HG03565 (cell line): ENCODE measurements around the gene TRMT10C.
"Not testable (repeated sequence)": the region's sequence is repeated elsewhere in the genome, so short reads cannot be mapped to it uniquely, and the experiment has no call there.

Source experiments
- ATAC-seq: cut with Tn5 transposase; IDR thresholded peaks from one replicate; pipeline ENCODE4 v1.9.1; 2021; ENCODE audit warnings: mild to moderate bottlenecking, moderate library complexity; ENCODE audit not compliant: unreplicated experiment

TRMT10C gene

DNA sequence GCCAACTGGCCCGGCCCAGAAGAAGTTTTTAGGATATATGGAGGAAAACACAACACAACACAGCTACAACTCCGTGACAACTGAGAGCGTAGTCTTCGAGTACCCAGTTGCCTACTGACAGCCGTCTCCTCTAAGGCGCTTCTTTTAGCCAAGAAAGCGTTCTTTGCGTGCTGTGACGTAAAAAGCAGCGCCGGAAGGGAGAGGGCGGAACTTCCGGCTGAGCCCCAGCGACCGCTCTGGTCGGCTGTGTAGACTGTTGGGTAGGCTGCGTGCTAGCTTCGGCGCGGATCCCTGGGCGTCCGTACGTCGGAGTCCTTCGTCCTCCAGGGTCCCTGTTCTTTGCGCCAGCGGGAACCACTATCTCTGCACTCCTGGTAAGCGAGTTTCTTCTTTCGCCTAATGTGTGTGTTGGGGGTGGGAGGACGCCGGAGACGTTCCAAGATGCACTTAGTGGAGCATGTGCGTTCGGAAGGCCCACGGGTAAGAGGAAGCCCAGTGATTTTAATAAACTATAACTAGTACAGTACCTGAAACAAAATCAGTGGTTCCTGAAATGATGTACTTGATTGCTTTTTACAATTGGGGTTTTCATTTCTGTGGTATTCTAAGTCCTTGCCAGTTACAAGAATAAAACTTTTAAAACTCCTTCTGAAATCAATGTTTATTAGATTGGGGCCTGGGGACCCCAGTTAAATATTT lies at the start of gene TRMT10C:
TRMT10C (plus strand) TSS at position 239 of the 699 bp plus-strand sequence. CDS start 2,914 bp downstream, outside the sequence.
- ATAC-seq = peak; percentile 99

DNA sequence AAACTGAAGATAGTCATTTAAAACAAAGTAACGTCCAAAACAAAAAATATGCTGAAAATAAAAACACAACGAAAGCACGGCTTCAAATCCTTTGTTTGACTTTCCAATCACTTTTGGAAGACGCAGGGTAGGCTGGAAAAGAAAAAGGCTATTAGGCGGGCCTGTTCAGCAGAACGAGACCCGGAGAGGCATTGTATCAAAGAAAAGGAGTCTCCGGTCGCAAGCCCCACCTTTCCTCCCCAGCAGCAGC lies 49.3 kb upstream of the TRMT10C start:
- ATAC-seq = no peak

DNA sequence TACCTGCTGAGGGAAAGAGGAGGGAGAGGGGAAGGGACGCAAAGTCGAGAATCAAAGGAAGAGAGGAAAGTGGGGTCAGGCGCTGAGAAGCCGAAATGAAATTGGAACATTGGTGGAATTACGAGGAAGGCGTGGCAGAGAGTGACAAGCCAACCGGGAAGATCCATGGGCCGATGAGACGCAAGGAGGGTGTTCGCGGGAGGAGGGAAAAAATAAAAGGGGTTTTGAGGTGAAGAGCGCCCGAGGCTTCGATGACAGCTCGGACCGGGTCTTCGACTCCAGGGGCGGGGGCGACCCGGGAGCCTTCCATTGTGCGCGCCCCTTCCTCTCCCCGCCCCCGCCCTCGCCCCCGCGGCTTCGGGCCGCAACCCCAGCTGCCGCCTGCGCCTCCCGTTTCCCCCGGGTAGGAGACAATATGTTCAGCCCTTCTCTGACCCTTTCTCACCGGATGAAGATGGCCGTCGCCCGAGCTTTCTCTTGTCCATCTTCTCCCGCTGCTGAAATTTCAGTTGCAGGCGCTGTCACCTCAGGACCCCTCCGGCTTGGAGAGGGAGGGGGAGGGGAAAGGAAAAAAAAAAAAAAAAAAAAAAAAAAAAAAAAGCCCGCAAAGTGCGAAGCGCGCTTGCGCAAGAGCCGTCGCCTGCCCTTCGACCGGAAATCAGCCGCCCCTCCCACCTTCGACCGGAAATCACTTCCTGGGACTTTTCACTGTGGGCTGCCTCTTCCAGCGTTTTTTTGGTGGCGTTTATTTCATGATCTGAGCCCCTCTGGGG lies 48.8 kb upstream of the TRMT10C start, which contains the start of gene SENP7:
SENP7 (minus strand) TSS at position 567 of the 773 bp plus-strand sequence; CDS start at position 485, 82 bp downstream.
- ATAC-seq = no peak

DNA sequence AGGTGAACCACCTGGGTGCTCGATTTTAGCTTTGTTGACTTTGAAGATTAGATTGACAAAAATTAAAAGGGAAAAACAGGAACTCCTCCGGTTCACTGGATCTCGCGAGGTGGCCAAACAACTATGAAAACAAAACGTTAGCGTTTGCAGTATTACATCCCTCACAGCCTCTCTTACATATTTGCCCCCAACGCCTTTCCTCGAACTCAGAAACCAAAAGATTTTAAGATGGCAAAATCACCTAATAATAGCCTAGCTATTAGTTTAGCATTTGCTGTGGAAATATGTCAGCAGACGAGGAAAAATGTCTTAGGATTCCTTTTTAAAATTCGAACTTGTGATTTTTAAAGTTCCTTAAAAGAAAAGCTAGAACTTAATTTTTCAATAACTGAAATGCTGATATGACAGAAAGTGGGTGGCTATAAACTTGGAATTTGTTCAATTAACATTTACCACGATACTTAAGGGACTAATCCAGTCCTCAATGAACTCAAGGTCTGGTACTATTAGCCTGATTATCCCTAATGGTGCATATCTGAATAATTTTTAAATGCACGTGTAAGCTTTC lies 48.2 kb upstream of the TRMT10C start:
- no peak for ATAC-seq

DNA sequence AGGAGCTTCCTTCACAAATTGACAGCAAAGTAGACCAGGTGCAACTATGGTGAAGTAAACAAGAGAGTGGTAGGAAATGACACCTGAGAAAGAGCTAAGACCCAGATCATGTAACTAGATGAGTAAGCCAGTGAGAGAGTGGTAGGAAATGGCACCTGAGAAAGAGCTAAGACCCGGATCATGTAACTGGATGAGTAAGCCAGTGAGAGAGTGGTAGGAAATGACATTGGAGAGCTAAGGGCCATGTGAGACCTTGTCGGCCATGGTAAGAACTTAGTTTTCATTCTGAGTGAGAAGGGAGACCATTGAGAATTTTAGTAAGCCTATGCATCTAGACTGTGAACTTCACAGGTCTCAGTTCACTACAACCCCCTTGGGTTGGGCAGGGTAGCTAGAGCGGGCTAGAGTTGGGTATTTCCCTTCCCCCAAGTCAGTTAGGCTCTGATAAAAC lies 43.2 kb upstream of the TRMT10C start:
- peak; percentile 99 for ATAC-seq

DNA sequence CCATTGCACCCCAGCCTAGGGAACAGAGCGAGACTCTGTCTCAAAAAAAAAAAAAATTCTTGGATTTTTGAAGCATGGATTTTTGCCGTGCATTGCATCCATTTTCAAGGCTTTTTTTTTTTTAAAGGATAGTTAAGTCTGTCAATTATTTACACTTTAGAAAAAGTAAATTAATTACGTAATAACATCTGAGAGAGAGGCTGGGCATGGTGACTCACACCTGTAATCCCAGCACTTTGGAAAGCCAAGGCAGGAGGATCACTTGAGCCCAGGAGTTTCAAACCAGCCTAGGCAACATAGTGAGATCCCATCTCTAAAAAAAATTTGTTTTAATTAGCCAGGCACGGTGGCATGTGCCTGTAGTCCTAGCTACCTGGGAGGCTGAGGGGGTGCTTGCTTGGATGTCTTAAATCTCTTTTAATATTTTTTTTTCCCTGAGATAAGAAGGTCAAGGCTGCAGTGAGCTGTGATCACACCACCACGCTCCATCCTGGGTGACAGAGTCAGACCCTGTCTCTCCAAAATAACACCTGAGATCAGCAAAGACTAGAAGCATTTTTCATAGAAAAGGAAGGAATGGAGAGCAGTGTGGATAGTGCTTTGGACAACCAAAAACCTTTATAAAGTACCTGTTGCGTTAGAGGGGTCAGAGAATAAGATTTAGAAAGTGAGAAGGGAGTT lies 41.8 kb upstream of the TRMT10C start:
- ATAC-seq = no peak

DNA sequence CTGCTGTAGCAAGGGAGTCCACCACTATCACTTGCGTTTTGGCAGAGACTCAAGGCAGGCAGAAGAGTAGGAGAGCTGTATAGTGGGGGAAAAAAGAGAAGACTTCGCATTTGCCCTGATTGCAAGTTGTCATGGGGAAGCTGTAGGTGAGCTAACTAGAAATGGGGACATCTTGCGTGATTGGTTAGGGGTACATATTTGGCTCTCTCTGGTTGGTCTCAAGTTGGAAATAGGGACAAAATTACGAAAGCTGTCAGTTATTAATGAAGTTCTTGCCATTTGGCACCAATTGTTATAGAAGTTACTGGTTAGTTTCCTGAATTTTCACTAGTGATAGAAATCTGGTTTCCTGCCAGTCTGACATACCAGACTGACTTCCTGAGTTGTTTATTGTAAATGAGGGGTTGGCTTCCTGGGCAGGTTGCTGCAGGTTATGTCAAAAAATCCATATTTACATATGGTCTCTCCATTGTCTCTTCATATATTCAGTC lies 40.4 kb upstream of the TRMT10C start:
- no peak for ATAC-seq

DNA sequence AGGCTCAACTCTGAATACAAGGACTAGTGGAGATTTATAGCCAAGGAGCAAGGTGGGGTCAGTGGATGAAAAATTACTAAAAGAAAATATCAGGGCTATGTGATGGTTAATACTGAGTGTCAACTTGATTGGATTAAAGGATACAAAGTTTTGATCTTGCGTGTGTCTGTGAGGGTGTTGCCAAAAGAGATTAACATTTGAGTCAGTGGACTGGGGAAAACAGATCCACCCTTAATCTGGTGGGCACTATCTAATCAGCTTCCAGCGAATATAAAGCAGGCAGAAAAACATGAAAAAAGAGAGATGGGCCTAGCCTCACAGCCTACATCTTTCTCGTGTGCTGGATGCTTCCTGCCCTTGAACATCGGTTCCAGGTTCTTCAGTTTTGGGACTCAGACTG lies 34.2 kb upstream of the TRMT10C start:
- no peak for ATAC-seq

DNA sequence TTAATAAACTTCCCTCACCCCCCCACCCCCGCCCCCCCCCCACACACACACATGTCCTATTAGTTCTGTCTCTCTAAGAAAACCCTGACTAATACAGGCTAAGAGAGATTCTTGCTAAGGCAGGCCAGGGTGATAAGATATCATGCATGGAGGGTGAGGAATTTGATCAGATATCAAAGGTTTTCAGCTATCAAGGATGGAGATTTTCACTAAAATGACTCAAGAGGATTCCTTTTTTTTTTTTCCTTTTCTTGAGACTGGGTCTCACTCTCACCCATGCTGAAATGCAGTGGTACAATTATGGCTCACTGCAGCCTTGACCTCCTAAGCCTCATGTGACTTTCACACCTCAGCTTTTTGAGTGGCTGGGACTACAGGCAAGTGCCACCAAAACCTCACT lies 33.8 kb upstream of the TRMT10C start:
- no peak for ATAC-seq

DNA sequence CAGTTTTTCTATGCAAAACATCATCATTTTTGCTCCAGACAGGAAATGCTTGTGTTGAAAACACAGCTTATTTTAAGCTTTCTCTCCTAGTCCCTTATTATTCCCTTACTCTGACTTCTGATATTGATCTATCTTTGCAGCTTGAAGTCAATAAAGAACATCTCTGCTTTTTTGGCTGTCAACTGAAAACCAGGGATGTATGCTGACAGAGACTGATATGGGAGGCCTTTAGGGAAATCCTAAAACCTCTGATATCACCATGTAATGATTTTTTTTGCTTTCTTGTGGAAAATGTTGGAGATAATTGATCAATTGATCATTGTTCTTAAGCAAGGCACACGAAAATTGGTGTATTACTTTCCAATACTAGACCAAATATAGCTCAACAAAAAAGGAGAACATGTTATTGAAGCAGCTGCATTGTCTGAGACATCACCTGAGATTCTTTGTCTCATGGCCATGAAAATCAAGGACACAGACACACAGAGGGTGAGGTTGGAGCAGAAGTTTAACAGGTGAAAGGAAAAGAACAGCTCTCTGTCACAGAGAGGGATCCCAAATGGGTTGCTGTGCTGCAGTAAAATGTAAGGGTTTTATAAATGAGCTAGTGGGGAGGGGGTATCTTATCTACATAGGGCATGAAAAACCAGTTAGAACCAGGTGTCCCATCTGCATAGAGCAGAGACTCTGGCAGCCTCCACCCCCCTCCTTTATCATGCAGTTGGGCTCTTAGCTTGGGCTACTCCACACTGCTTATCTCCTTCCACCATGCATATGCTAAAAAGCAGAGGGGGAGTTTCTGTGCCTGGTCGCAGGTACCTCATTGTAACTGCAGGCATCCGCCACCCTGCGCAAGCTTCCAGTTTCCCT lies 31.6 kb upstream of the TRMT10C start:
- ATAC-seq = no peak

DNA sequence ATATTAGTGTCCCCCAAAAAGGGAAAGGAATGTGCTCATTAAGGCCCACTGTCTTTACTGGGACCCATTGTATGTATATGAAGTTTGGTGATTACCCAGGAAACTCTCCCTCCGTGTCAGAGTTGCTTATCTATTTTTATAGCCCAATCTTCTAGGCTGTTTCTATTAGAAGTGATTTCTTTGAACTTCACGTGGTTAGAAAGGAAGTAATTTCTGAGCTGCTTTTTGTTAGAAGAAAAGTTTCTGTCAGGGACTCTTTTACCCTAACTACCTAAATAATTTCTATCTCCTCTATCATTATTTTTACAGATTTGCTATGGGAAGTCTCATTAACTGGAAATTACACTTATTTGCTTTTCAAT lies 31.0 kb upstream of the TRMT10C start:
- ATAC-seq = no peak

DNA sequence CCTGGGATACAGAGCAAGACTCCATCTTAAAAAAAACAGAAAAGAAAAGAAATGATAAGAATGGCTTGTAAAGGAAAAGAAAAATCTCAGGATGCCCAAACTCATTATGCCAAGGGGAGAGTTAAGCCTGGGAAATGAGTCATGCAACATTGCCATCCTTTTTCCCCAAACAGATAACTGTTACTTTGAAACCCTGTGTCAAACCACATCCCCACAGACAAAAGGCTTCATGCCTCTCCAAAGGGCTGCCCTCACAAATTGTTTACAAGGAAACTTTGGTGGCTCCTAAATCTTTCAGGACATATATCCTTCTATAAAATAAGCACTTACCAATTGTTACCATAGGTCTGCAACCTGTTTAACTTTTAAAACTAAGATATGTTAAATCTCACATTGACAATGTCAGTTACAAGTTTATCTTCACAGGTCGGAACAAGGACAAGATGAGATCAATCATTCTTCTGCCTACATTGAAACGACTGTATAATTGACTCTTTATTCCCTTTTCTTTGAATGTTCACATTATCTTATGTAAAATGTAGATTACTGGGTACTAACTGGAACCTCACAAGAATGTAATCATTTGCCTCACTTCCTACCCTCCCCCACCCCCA lies 30.1 kb upstream of the TRMT10C start:
- ATAC-seq = no peak

DNA sequence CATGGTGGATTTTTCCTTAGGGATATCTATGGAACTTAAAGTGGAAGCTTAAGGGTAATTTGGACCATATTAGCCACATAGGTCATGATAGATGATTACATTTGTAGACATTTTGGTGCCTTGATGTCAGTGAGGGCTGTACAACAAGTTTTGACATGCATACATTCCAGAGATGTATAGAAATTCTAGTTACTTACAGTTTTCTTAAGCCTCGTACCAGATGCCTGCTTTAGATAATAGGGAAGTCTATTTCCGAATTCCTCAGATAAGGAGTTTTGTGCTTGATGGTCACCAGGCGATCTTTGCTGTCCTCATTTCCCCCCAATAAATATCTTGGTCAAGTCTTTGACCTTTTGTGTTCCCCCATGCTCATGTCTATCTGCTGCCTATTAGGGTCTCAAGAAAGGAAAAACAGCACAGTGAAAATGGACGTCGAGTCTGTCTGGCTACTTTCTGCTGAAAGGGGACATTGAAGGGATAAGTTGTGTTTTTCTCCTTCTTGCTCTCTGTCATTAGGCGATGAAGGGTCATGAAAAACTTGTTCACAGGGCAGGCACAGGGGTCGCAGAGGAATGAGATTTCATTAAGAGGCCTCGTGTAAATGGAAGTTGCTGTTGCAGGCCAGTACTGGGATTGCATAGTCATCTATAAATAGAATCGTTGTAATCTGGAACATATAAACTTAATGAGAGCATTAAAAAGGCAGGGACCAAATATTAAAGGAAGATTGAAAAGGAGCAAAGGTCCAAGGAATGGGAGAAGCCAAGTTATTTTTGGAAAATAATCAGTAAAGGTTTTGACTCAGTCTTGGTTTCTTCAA lies 28.7 kb upstream of the TRMT10C start:
- ATAC-seq = no peak

DNA sequence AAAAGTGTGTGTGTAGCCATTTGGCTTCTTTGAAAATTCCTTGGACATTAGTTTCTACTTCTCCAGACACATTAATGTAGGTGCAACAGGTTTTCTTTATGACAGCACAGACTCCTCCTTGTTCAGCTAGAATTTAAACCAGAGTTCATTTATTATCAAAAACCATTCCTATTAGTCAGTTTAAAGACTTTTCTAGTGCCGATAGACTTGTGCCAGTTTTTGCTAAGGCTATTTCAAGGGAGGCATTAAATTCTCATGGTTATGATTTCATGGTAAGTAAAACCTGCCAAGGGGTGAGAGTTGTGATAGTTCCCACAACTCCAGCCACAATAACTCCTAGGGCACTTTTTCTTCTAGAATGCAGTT lies 28.1 kb upstream of the TRMT10C start:
- ATAC-seq = no peak

DNA sequence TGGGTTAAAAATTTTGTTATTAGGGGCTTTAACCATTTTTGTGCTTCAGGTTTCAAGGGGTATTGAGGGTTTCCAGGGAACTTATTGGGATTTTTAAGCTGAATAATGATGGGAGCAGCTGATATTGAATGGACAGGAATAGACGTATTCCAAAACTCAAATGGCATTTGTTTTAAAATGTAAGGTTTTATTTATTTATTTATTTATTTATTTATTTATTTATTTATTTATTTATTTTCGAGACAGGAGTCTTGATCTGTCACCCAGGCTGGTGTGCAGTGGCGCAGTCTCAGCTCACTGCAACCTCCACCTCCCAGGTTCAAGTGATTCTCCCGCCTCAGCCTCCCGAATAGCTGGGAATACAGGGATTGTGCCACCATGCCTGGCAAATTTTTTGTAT lies 26.4 kb upstream of the TRMT10C start:
- no peak for ATAC-seq

DNA sequence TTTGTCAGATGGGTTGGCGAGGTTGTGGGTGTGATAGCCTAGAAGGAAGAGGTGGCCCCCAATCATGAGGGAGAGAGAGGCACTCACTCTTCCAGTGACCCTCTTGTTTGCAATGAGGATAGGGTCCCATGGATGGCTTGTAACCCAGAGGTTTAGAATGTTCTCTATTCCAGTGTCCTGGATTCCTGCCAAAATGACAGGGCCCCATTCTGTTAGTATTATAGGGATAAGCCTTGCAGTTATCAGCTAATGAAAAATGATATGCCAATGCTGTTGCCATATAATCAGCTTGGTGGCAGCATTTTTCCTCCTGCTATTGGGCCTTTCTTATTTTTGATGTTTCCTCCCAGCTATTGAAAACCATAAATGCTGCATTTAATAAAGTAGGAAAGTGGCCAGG lies 25.4 kb upstream of the TRMT10C start:
- no peak for ATAC-seq

DNA sequence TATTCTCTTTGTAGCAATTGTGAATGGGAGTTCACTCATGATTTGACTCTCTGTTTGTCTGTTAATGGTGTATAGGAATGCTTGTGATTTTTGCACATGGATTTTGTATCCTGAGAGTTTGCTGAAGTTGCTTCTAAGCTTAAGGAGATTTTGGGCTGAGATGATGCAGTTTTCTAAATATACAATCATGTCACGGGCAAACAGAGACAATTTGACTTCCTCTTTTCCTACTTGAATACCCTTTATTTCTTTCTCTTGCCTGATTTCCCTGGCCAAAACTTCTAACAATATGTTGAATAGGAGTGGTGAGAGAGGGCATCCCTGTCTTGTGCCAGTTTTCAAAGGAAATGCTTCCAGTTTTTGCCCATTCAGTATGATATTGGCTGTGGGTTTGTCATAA lies 24.7 kb upstream of the TRMT10C start:
- ATAC-seq = not testable (repeated sequence)

DNA sequence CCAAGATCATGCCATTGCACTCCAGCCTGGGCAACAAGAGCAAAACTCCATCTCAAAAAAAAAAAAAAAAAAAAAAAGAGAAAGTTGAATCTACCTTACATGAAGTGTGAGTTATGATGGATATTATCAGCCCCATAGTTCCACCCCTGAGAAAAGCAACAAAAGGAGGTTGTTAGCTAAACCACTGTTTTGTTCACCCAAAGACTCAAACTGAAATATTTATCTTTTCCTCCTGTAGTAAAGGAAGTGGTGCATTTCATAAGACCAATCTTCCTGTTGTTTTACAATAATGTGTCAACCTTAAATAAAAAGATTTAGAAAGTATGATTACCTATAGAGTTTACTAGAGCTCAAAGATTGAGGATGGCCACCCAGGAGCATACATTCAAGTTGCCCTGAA lies 18.7 kb upstream of the TRMT10C start:
- ATAC-seq = no peak

DNA sequence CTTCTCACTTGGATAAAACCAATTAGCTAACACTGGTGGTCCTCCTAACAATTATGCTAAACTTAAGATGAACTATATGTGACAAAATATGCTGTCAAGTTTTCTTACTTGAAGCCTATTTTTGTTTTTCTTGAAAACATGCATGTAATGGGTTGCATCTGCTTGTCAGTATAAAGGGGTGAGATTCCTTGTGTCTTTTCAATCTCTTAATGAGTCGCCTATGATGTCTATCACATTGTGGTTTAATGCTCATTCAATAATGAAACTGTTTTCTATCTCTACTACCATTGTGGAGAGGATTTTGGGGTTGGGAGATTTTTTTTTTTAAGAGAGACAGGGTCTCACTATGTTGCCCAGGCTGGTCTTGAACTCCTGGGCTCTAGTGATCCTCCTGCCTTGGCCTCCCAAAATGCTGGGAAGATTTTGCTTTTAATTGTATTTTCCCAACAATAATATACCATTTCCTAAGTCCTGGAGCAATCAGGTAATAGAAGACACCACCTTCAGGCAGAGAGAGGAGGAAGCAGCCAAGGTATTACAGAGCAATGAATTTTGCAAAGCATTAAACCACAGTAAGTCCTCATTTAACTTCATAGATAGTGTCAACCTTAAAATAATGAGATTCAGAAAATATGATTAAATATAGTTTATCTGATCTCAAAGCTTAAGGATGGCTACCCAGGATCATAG lies 17.4 kb upstream of the TRMT10C start:
- no peak for ATAC-seq
